T-helper 22 cell (primary cell): ENCODE measurements around the gene GTF2IRD1.
"Not testable (repeated sequence)": the region's sequence is repeated elsewhere in the genome, so short reads cannot be mapped to it uniquely, and the experiment has no call there.

Source experiments
- DNase-seq: peaks from one replicate; pipeline ENCODE4 v3.0.0-alpha.2; 2020; ENCODE audit warnings: low read depth

GTF2IRD1 gene

GRCh38 chr7:74470504-74470903 lies 16.8 kb downstream of the GTF2IRD1 start:
- DNase-seq = no peak

DNA sequence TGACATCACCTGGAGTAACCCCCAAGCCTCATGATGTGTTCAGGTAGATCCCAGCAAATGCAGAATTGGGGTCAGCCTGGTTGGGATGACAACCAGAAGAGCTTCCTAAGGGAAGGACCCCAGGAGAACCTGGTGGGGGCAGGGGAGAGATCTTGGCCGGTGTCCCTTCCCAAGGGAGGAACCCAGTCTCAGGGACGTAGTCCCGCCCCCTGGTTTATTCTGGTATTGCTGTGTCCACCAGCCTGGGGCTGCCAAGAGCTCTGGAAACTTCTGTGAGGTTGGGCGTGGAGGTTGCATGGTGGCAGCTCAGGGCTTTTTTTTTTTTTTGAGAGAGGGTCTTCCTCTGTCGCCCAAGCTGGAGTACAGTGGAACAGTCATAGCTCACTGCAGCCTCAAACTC lies 19.4 kb downstream of the GTF2IRD1 start:
- DNase-seq = no peak

DNA sequence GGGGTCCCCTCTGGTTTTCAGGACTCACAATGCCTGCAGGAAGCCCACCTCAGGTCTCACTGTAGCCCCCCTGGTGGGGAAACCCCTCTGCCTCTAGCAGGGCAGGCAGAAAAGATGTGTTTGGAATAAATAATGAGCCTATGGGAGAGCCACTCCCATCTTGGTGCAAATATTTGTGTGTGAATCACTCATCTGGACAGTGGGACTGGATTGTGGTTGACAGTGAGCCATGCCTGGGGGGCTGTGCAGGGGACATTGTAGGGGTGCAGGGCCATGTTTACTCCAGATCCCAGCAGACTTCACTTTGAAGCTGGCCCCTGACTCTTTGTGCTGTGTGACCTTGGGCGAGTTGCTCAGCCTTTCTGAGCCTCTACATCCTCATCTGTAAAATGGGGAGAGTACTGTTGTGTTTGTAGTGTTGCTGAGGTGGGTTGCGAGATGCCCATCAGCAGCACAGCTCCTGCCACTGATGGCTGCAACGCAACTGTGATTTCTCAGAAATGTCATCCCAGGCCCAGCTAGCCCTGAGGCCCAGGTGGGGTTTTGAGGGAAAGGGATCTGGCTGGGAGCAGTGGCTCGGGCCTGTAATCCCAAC lies 20.7 kb downstream of the GTF2IRD1 start:
- no peak for DNase-seq

DNA sequence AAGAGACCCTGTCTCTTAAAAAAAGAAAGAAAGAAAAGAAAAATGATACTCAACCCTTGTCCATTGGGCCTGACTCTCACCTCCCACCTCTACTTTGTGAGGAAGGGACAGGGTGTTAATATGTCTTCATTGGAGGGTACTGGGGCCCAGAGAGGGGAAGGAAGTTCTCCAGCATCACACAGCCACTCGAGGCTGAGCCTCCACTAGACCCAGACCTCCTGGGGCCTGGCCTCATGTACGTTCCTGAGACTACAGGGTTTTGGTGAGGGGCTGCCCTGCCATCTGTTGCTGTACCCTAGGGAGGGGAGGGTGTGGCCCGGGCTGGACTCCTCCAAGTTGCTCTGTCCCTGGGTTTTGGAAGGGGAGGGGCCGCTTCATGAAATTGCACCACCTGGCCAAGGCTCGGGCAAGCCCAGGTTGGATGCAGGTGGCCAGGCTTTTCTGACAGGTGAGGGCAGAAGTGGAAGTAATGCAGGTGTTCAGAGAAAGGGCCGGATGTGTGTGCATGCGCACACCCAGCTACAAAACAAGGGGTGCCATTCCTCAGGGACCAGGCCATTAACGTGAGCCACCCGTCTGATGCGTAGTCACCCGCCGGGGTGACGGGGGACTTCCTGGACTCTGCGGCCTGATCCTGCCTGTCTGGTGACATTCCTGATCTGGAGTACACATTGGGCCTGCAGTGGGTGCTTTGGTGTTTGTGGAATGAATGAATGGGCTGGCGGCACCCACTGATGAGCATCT lies 21.7 kb downstream of the GTF2IRD1 start:
- DNase-seq = no peak

- no peak for DNase-seq
Observed at GRCh38 chr7:74475987-74476350, 22.3 kb downstream of the GTF2IRD1 start.

- DNase-seq = no peak
Observed at GRCh38 chr7:74476626-74477025, 22.9 kb downstream of the GTF2IRD1 start.

- no peak for DNase-seq
Observed at GRCh38 chr7:74478671-74479065, 25.0 kb downstream of the GTF2IRD1 start.

DNA sequence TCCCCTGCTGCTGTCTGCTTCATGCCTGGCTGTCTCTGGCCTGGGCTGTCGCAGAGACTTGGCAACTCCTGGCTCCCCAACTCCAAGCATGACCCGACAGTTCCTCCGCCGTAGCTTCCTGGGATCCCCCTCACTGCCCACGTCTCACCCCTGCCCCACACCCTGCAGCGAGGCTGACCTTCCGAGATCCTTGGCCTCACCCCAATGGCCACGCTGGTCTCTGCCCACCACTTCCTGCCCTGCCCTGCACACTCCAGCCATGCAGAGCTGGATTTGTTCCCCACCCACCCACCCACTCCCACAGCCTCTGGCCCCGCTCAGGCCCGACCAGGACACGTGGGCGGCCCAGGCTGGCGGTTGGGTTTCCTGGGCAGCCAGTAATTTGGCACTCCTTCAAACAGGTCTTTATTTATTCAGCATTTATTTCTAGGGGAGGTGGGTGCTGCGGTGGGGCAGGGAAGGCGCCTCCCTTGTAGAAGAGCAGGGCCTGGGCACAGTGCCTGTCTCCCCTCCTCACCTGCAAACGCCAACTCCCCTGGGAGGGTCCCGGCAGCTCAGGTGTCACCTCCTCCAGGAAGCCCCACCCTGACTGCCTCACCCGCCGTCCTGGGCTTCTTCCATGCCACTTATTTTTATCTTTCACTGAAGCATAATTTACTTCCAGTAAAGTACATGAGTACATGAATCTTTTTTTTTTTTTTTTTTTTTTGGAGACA lies 25.5 kb downstream of the GTF2IRD1 start:
- no peak for DNase-seq

DNA sequence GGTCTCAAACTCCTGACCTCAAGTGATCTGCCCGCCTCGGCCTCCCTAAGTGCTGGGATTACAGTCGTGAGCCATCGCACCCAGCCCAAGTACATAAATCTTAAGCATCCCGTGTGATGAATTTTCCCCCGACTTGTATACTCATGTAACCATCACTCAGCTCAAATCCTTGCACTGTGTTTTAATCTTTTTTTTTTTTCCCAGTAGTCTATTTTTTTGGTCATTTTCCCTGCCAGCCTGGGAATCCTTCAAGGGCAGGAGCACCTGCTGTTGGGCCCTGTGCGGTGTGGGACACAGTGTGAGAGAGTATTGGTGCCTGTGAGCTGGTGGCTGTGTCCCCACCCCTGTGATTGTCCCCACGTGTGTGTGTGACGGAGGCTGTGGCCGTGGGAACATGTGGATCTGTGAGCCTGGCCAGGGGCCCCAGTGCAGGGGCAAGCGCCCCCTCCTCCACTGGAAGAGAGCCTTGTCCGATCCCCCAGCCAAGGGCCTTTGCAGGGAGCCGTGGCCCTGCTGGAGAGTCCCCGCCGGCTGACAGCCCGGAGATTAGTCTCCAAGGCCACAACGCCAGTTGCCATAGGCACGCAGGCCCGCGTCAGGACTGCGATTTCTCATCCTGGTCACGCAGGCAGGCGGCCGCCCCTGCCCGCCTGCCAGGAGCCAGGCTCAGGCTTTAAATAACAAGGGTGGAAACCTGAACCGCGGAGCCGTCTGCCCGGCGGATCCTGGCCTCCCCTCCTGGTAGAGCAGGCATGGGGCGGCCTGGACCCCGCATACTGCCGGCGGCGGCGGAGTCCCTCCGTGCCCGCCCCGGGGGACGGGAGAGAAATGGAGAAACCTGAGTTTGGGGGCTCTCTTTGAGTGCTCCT lies 26.5 kb downstream of the GTF2IRD1 start:
- no peak for DNase-seq

DNA sequence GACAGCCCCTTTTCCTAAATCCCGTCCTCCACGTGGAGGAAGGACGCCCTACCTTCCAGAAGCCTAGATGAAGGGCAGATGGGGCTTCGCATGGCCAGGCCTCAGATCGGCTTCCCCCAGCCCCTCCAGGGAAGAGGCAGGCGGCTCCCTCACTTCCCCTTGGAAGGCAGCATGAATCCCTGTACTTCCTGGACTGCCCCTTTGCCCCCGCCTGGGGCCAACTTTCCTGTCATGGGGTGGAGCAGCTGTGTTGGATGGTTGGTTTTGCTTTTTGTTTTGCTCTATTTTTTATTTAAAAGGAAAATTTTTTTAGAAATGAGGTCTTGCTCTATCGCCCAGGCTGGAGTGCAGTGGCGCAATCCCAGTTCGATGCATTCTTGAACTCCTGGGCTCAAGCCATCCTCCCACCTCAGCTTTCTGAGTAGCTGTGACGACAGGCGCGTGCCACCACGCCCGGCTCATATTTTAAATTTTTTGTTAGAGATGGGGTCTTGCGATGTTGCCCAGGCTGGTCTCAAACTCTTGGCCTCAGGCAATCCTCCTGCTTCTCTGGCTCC lies 27.2 kb downstream of the GTF2IRD1 start:
- no peak for DNase-seq

DNA sequence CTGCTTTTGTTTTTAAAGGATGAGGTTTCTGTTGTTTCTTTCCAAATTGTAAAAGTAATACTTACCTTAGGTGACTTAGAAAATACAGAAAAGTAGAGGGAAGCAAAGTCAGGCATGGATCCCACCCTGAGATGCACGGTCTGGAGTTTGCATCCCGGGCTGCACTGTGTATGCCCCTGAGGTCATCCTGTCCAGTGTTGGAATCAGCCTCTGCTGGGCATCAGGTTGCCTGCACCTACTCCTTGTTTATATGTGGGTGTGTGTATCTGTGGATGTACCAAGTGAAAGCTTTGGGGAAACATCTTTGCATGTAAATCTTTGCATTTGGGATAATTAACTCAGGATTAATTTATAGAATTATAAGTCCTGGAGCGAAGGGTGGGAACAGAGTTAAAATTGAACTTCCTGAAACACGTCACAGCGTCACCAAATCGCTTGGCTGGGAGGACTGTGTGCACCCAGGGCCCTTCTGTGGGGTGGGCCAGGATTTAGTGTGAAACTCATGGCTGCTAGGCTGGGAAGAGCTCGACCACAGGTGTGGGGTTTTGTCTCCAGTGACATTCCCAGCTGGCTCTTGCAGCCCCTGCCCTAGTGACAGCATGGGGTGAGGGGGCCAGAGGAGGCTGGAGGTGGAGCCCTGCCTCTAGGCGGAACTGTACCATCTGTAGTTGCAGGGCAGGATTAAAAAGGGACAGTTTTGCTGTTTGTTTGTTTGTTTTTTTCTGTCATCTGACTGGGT lies 27.9 kb downstream of the GTF2IRD1 start:
- DNase-seq = no peak

- DNase-seq = no peak
Observed at GRCh38 chr7:74482197-74482467, 28.4 kb downstream of the GTF2IRD1 start.

GRCh38 chr7:74482629-74483401 lies 29.1 kb downstream of the GTF2IRD1 start:
- no peak for DNase-seq

DNA sequence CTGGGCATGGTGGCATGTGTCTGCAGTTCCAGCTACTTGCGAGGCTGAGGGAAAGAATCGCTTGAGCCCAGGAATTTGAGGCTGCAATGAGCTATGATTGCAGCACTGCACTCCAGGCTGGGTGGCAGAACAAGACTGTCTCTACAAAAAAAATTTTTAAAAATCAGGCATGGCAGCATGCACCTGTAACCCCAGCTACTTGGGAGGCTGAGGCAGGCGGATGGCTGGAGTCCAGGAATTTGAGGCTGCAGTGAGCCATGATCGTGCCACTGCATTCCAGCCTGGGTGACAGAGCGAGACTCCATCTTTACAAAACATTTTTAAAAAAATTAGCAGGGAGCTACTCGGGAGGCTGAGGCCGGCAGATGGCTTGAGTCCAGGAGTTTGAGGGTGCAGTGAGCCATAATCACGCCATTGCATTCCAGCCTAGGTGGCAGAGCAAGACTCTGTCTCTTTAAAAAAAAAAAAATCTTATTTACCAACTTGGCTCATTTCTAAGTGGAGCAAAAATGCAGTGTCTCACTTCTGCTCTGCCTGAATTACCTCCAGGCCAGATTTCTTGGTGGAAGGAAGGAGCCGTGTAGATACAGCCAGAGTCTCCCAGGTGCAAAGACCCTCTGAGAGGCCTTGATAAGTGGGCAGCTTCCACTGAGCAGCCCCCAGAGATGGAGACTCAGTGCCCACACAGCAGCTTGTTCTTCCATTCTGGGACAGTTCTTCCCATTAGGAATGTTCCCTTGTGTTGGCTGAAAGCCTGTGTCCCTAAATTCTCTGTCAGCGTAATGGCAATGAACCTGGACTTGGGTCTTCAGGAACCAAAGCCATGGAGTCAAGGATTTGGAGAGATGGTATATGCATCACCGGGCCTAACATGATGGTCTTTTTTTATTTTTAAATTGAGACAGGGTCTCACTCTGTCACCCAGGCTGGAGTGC lies 30.0 kb downstream of the GTF2IRD1 start:
- no peak for DNase-seq

- no peak for DNase-seq
Observed at GRCh38 chr7:74485611-74486010, 31.9 kb downstream of the GTF2IRD1 start.

GRCh38 chr7:74488518-74489030 lies 34.9 kb downstream of the GTF2IRD1 start:
- DNase-seq = not testable (repeated sequence)

DNA sequence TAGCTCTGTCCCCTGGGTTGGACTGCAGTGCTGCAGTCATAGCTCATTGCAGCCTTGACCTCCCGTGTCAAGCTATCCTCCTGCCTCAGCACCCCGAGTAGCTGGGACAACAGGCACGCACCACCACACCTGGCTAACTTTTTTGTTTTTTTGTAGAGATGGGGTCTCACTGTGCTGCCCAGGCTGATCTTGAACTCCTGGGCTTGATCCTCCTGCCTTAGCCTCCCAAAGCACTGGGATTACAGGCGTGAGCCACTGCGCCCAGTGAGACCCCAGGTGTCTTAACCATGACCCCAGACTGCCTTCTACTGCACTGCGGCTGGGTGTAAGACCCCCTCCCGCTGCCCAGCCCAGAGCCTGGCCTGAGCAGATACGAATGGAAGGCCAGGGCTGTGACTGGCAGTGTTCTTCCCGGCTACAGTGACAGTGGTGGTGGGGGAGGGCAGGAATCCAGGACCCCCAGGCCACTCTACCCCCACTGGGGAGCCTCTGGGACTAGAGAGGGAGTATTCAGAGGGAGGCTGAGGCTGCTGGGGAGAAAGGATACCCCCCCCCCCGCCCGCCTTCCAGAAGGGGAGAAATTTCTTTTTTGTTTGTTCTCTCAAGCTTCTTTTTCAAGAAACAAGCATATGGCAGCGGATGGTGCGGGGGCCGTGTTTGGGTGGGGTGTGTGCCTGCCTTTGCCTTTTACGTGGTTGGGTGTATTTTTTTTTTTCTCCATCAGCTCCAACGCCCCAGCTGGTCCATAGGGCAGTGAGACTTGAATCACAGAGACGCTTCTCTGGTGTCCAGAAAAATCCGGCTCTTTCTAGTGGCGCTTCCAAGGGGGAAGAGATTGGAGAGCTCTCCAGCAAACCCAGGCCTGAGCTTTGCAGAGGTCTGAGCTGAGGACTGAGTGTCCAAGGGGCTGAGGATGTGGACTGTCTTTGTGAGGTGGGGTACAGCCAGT lies 36.6 kb downstream of the GTF2IRD1 start:
- DNase-seq = no peak

DNA sequence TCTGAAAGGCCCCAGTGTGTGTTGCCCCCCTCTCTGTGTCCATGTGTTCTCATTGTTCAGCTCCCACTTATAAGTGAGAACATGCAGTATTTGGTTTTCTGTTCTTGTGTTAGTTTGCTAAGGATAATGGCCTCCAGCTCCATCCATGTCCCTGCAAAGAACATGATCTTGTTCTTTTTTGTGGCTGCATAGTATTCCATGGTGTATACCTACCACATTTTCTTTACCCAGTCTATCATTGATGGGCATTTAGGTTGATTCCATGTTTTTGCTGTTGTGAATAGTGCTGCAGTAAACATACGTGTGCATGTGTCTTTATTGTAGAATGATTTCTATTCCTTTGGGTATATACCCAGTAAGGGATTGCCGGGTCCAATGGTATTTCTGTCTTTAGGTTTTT lies 37.8 kb downstream of the GTF2IRD1 start:
- not testable (repeated sequence) for DNase-seq
